Ascending aorta (tissue), 2 donors: ENCODE data around the gene ARSB. TPM values are rescaled to one million over a fixed set of nuclear protein-coding genes. Genes with fewer than 3 reads are reported as not detected.

Experiments used
- DNase-seq, 2 donors: peaks; one replicate each; pipeline ENCODE4 v3.0.0-alpha.2; 2019; ENCODE audit warnings: low spot score in 2 of 2
- H3K27ac ChIP-seq, 2 donors: fragments of 200-600 bp; sonication (generic); one replicate each; pipeline ENCODE4 v1.5.1; 2016 to 2017; ENCODE audit warnings: mild to moderate bottlenecking in 1 of 2
- H3K27me3 ChIP-seq: fragments of 200-600 bp; sonication (generic); one replicate; pipeline ENCODE4 v1.5.1; 2017
- H3K36me3 ChIP-seq, 2 donors: fragments of 200-600 bp; sonication (generic); one replicate each; pipeline ENCODE4 v1.5.1; 2016
- H3K4me1 ChIP-seq, 2 donors: fragments of 200-600 bp; sonication (generic); one replicate each; pipeline ENCODE4 v1.5.1; 2016 to 2017; ENCODE audit warnings: mild to moderate bottlenecking in 1 of 2
- H3K4me3 ChIP-seq, 2 donors: fragments of 200-600 bp; sonication (generic); one replicate each; pipeline ENCODE4 v1.5.1; 2016 to 2017; ENCODE audit warnings: mild to moderate bottlenecking in 1 of 2
- H3K9me3 ChIP-seq, 2 donors: fragments of 200-600 bp; sonication (generic); one replicate each; pipeline ENCODE4 v1.5.1; 2016
- intact Hi-C: fragments of 100-400 bp; cut with DNase I; formaldehyde crosslinking; loops from one replicate; pipeline ENCODE4 v1.15.1; 2023
- total RNA-seq: library from RNA; depleted of rRNA; stranded (reverse); fragments of >200 nt; gene quantifications from one replicate; pipeline ENCODE4 v1.1.0, GENCODE V29; 2016
- TF ChIP-seq, protein P1 (sequence below), 3 experiments: fragments of 200-600 bp in 2 of 3; fragments of 450-650 bp in 1 of 3; sonication (generic) in 2 of 3; IDR thresholded peaks; one replicate each; pipeline ENCODE4 v1.5.1; 2016 to 2019; ENCODE audit warnings: antibody characterized with exemption in 3 of 3, mild to moderate bottlenecking in 1 of 3, moderate library complexity in 1 of 3

Gene ARSB
- total RNA-seq, 1 donor from 2014 or later: 18.6 TPM

DNA sequence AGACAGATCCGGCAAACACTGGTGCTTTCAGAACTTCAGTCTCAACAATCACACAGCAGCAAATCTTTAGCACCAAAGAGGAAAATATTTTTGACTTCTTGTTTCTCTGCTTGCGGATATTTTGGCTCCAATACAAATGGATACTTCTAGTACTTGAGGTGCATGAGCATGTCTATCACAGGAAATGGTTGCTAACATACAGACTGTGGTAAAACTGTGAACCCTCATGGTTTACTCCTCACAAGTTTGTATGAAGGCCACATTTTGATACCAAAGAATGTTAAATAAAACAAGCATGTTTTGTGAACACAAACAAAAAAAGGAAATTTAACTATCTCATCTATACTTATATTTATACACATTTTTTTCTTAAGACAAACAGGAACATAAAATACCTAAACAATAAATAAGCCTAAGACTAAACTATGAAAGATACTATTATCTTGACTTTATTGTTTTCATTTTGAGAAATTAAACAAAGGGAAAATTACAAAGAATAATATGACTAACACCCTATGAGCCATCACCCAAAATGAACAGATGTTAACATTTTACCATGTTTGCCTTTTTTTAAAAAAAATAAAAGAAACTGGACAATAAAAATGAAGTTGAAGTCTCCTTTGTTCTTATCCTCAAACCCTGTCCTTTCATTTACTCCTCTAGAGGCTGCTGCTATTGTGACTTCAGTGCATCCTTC lies 201.5 kb downstream of the ARSB start:
- Histone ChIP-seq H3K4me3 (no peak overlapping the region), H3K27me3 (no peaks in the 10 kb centered on the region), H3K36me3 (no peaks in the 10 kb centered on the region), H3K4me1 (no peaks in the 10 kb centered on the region), H3K27ac (no peak overlapping the region), H3K9me3 (peaks cover 0 to 6% of the 10 kb centered on the region in 2 donors)
- intact Hi-C loops: no loop called here
- TF ChIP-seq, protein P1, sequence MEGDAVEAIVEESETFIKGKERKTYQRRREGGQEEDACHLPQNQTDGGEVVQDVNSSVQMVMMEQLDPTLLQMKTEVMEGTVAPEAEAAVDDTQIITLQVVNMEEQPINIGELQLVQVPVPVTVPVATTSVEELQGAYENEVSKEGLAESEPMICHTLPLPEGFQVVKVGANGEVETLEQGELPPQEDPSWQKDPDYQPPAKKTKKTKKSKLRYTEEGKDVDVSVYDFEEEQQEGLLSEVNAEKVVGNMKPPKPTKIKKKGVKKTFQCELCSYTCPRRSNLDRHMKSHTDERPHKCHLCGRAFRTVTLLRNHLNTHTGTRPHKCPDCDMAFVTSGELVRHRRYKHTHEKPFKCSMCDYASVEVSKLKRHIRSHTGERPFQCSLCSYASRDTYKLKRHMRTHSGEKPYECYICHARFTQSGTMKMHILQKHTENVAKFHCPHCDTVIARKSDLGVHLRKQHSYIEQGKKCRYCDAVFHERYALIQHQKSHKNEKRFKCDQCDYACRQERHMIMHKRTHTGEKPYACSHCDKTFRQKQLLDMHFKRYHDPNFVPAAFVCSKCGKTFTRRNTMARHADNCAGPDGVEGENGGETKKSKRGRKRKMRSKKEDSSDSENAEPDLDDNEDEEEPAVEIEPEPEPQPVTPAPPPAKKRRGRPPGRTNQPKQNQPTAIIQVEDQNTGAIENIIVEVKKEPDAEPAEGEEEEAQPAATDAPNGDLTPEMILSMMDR (IDR thresholded peaks at IDR 0.05): no peak
- no peak for DNase-seq

GRCh38 chr5:78782728-78783127 lies 202.4 kb downstream of the ARSB start:
- no peak overlapping the region for H3K4me3 ChIP-seq
- peaks cover 0 to 6% of the 10 kb centered on the region in 2 donors for H3K9me3 ChIP-seq
- no peaks in the 10 kb centered on the region for H3K27me3 ChIP-seq
- no peak for DNase-seq
- H3K27ac ChIP-seq: no peak overlapping the region
- no peaks in the 10 kb centered on the region for H3K4me1 ChIP-seq
- TF ChIP-seq, protein P1 (IDR thresholded peaks at IDR 0.05): no peak
- intact Hi-C loops: no loop called here
- H3K36me3 ChIP-seq: no peaks in the 10 kb centered on the region

- intact Hi-C loops: no loop called here
- no peaks in the 10 kb centered on the region for H3K4me1 ChIP-seq
- peaks cover 0 to 6% of the 10 kb centered on the region in 2 donors for H3K9me3 ChIP-seq
- TF ChIP-seq, protein P1 (IDR thresholded peaks at IDR 0.05): no peak
- H3K27ac ChIP-seq: no peak overlapping the region
- H3K36me3 ChIP-seq: no peaks in the 10 kb centered on the region
- H3K4me3 ChIP-seq: no peak overlapping the region
- H3K27me3 ChIP-seq: no peaks in the 10 kb centered on the region
- DNase-seq: no peak
Observed at GRCh38 chr5:78781611-78782286, 203.4 kb downstream of the ARSB start.

GRCh38 chr5:78779771-78780616 lies 205.1 kb downstream of the ARSB start:
- Histone ChIP-seq H3K36me3 (no peaks in the 10 kb centered on the region), H3K27ac (no peak overlapping the region), H3K9me3 (peaks cover 0 to 6% of the 10 kb centered on the region in 2 donors), H3K4me3 (no peak overlapping the region), H3K27me3 (no peaks in the 10 kb centered on the region), H3K4me1 (no peaks in the 10 kb centered on the region)
- TF ChIP-seq, protein P1 (IDR thresholded peaks at IDR 0.05): no peak
- intact Hi-C loops: no loop called here
- no peak for DNase-seq

DNA sequence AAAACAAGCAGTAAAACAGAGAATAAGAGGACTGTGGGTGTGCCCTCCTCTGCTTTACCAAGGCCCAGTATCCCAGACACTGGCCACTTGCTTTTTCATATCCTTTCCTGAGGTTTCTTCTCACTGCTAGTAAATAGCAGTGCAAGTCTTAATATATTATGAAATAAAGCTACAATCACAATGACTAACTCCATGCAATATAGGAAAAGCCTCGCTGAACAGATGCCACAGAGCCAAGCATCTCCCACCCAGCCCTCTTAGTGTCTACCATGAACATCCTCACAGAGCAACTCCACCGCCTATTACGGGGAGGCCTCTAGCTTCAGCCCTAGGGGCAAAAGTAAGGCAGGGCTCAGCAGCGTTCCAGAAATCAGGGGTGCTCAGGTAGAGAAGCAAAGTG lies 205.8 kb downstream of the ARSB start:
- Histone ChIP-seq H3K27ac (no peak overlapping the region), H3K27me3 (no peaks in the 10 kb centered on the region), H3K4me3 (no peak overlapping the region), H3K9me3 (no peaks in the 10 kb centered on the region), H3K4me1 (no peaks in the 10 kb centered on the region), H3K36me3 (no peaks in the 10 kb centered on the region)
- TF ChIP-seq, protein P1 (IDR thresholded peaks at IDR 0.05): no peak
- DNase-seq: no peak
- intact Hi-C loops: no loop called here
